ENCODE data around the gene DTNA.
"Not testable (repeated sequence)": the region's sequence is repeated elsewhere in the genome, so short reads cannot be mapped to it uniquely, and the experiment has no call there.

DTNA gene

DNA sequence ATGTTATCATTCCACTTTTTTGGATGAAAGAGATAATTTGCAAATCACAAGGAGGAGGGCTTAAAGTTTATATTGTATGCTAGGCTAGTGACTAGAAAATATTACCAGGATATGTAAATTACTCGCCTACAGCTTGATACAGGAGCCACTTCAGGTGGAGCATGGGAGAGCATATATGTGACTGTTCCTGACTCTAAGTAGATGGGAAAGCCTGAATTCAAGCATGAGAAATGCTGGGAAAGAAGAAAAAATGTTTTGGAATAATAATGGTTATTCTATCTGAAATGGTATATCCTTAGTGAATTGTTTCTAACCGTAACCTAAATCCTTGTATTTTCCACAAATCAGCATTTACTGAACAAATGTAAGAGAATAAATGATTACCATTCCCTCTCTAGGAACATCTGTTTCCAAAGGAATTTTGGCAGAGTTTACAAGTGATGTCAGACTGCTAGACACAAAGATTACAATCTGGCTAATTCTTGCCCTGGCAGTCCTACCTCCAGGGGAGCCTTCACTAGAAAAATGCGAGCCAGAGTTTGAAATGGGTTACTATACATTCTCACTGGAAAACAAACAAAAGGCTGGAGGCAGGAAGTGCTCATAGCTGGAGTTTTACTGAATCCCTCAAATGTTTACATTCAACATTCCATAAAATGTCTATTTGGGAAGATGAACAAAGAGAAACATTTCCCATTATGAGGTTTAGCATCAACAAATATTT, 201.7 kb downstream of the DTNA start:
- DNase-seq = no peak

DNA sequence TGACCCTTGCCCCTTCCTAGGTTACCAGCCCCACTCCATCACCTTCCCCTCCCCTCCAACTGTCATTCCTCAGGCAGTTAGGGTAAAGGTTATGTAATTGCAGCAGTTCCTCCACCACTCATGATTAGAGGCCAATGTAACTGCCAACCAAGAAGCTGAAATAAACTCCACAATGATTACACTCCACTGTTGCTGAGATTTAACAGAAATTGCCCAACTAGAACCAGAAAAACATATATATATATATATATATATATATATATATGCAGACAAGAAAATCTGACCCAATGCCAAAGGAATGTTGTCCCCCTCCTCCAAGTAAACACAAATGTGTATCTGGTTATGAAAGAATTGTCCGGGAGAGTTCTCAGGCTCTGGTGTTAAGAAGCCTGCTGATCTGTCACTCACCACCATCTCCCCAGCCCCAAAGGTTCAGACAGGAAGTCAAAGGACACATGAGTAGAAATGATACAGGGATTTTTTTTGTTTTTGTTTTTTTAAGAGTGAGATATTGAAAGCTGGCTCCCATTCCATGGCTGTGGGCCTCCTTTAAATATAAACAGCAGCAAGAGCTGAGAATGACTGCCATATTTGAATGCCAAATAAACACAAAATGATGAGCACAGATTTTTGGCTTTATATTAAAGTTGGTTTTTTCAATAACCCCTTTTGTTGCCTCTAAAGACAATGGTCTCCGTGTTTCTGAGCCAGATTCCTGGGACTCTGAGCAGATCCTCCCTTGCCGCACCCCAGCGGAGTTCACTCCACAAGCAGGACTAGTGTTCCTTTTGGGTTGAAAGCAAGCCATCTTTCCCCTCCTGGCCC, 204.0 kb downstream of the DTNA start:
- DNase-seq = no peak

DNA sequence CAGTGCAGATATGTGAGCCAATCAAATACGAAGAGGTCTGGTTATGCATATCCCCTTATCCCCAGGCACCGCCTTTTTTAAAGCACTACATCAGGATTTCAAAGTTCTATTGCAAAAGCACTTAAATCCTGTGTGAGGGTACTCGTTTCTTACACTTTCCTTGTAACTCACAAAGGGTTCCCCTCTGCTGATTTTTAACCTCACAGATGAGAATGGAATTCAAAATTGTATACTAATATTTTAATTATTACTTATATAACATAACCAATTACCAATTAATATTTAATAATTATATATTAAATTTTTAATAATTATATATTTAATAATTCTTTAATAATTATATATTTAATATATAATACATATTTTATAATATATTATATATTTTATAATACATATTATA, 204.9 kb downstream of the DTNA start:
- DNase-seq = no peak

DNA sequence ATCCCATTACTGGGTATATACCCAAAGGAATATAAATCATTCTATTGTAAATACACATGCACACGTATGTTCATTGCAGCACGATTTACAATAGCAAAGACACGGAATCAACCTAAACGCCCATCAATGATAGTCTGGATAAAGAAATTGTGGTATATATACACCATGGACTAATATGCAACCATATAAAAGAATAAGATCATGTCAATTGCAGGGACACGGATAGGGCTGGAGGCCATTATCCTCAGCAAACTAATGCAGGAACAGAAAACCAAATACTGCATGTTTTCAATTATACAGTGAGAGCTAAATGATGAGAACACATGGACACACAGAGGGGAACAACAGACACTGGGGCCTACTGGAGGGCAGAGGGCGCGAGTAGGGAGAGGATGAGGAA, 206.4 kb downstream of the DTNA start:
- not testable (repeated sequence) for DNase-seq

DNA sequence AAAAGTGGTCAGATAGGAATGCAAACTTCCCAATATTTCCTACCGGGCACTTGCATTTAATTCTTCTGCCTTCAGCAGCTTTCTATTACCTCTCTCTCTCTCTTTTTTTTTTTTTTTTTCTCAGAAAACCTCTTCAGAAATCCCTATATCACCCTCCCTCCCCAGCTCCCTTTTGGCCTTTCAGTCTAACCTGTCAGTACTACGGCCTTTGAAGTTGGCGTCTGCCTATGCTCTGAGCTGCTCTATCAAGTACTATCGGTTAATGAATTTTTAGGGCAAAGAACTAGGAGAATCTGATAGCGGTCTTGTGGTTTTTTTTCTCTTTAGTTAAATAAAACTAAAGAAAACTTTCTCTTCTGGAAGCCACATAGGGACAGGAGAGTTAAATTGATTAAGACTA, 208.8 kb downstream of the DTNA start:
- DNase-seq = no peak

DNA sequence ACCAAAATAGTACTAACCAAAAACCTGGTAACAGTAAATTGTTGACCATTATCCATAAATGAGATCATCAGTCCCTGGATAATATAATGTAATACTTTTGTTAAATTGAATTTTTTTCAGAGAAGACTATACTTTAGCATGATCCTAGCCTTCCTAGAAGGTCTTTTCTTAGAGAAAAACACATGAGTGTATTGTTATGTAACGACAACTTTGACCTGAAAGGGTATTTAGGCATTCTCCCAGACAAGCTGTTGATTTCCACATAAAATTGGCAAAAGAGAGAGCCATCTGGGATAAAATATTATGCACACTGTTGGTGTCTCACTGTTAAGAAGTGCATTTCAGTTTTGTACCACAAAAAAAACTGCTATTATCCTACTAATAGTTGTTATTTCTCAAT, 211.1 kb downstream of the DTNA start:
- no peak for DNase-seq

DNA sequence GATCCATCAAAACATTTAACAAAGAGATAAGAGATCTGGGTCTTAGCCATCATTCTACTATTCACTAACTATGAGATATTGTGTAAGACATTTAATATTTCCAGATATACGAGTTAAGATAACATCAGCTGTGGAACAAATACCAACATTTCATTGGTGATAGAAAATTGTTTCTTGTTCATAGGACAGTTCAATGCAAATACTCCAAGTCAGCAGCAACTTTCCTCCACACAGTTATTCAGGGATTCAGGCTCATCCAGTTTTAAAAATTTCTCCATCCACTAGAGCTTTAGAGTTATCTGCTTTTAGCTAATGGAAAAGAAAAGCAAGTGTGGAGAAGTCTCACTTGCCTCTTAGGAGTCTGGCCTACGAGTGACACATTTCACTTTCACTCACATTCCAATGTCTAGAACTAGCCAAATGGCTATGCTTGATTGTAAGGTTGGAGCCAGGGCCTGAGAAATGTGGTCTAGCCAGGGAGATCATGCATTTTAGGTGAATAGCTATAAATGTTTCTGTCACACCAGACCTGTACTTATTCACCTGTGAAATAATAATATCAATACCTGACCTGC, 211.8 kb downstream of the DTNA start:
- DNase-seq = no peak

DNA sequence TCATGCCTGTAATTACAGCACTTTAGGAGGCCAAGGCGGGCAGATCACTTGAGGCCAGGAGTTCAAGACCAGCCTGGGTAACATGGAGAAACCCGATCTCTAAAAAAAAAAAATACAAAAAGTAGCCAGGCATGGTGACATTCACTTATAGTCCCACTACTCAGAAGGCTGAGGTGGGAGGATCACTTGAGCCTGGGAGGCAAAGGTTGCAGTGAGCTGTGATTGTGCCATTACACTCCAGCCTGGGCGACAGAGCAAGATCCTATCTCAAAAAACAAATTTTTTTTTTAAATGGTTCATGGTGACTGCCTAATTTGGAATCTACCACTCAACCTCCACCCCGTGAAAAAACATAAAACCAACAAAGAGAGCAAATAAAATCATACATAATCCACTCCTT, 212.5 kb downstream of the DTNA start:
- DNase-seq = not testable (repeated sequence)

DNA sequence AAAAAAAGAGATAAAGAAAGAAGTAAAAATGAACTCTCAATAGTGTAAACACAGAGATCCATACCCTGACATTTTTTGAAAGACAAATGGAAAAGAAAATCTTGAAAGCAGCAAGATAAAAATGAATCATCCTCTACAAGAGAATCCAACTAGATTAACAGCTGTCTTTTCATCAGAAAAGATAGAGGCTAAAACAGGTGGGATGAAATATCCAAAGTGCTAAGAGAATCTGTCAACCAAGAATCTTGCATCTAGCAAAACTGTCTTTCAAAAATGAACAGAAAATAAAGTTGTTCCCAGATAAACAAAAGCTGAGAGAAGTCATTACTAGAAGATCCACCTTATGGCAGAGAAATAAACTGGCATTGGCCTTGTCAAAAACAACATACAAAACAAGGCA, 213.8 kb downstream of the DTNA start:
- no peak for DNase-seq

DNA sequence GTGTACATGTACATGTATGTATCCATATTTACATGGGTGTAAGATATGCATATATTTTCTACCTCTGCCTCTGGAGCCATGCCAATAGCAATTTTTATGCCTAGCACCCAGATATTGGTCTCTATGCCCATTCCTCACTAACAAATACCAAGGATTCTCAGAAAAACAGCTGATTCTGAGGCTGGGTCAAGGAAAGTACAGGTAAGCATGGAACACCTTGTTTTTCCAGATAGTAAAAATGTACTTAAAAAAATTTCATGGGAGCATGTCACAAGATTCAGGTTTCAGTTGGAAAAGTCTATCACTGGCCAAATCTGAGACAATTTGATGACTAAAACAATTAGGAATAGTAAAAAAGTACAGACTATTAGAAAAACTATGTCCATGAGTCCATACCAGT, 216.6 kb downstream of the DTNA start:
- no peak for DNase-seq

DNA sequence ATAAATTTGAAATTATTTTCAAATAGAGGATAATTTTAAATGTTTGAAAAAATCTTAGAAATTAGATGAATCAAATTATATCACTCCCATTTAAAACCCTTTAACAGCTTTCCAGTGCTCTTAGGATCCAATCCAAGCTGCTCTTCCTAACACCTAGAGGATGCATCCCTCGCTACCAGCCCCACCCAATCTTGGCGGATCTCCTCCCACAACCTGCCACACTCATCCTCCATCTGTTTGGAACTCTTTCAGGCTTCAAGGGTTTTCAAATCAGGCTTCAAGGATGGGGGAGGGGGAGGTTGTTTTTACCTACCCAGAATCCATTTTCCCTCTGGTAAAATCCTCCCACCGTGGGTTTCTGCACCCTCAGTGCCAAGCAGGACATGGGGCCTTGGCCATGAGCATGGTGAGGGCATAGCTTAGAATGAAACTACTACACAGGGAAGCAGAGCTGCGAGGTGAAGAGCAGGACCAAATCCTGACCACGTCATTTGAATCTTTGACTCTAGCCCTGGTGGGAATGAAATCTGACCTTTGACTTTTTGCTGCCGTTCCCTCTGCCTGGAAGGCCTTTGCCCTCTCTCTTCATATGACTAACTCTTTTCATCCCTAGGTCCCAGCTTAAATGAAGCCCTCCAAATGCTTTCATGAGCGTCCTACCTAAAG, 218.1 kb downstream of the DTNA start:
- DNase-seq = no peak

DNA sequence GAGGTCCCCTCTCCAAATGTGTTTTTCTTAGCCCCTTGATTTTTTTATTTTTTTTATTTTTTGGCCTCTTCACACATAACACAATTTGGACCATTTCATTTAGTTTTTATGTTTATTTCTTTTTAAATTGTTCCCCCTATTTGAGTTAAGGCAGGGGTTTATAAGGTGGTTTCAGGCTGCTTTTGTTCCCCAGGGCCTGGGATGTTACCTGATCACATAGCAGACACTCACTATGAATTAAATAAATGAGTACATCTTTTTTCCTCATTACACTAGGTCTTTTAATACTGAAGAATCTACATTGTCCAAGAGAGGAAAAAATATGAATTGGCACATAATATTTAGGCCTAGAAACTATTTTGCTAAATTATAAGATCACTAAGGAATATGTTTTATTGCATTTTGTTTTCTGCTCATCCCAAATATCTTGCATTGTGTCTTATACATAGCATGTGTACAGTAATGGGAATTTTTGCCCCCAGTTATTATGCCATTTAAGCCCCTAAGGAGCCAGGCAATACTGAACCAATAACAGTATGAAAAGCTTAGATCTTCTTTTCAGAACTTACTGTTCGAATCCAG, 218.7 kb downstream of the DTNA start:
- no peak for DNase-seq

DNA sequence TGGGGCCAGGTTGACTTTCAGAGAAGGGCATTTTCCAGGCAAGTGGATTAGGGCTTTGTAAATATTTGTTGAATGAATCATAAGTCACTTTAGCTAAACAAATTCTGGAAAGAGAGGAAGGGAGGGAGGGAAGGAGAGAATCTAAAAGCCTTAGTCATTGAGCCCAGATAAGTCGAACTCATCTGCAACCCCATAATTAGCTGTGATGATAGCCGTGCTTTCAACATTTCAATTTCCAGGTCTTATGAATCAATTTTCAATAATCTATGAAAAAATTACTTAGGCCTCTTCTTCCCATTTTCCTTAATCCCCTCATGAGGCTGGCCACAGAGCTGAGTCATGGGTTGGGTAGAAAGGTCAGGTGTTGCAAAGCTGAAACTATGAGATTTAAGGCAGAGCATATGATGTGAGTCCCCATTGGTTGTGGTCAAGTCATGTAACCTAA, 219.3 kb downstream of the DTNA start:
- no peak for DNase-seq

DNA sequence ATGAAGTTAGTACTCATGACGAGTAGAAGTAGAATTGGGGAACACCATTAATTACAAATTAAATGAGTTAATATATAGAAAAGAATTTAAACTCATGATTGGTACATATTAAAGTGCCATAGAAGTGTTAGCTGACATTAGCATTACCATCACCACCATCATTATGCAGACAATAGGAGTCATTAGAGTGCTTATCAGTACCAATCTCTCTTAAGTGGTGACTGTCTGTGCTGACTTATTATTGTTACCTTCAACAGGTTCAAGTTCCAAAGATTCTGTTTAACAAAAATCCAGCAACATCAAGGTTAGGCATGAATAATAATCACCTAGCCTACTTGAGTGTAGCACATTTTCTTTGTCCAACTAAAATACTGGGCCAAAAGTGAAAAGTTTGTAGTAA, 222.3 kb downstream of the DTNA start:
- no peak for DNase-seq

DNA sequence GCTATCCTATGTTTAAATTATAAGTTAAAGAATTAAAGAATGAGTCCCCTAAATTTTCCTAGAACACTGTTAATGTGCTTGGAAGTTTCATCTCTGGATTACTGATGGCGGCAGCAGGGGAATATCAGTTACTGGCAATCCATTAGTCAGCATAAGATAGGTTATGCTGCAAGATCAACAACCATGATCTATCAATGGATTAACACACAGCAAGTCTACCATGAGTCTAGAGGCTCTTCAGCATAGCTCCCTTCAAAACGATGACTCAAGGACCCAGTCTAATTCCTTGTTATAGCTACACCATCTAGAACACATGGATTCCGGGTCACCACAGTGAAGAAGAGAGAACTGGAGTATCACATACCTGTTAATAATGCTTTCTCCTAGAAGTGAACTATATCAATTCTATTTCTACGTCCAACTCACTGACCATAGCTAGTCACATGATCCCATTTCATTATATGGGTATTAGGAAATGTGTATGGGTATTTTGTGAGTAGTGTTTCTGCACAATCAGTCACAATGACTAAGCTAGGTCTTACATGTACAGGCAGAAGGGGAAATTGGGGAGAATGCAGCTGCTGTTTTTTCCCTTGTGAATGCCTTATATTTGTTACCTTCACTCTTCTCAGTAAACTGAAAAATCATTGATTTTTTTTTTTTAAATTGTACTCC, 222.8 kb downstream of the DTNA start:
- no peak for DNase-seq

DNA sequence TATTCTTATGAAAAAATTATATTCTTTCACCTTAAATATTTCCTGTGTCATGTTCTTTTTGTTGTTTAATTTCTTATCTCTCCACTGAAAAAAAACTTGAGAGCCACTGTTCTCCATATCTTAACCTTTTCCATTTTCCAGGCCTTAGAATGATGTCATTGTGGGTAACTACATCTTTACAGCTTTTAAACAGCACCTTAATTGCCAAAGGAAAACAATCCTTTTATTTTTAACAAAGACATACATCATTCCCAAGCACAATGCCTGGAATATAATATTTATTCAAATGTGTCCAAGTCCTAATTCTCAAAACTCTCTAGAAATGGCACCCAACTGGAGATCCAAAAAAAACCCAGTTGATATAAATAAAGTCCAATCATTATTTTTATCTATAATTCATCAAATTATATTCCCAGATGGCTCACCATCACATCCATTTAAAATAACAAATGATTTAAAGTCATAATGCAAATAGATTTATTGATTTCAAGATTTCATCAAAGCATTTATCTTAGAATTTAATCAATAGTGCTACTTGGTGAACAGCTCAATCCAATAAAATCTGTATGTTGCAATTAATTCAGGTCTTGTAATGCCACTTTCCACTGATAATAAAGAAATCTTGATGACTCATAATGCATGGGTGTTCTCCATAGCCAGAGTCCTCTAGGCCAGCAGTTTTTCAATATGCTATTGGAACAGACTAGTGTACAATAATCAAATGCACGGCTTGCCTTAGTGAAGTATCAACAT, 224.0 kb downstream of the DTNA start:
- DNase-seq = no peak

DNA sequence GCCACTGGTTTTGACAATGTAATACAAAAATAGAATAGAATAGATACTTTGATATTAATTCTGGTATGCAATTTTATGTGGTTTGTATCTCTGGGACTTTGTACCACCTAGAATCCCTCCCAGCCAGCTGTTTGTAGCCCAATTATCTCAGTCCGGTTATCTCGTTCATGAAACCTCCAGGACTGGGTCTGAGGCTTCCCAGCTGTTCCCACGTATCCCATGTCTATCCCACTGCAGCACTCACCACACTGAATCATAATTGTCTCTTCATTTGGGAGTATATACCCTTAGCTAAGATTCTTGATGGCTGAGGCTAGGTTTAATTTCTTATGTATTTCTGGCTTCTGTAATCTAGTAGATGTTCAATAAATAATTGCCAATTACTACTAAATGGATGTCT, 226.7 kb downstream of the DTNA start:
- no peak for DNase-seq

DNA sequence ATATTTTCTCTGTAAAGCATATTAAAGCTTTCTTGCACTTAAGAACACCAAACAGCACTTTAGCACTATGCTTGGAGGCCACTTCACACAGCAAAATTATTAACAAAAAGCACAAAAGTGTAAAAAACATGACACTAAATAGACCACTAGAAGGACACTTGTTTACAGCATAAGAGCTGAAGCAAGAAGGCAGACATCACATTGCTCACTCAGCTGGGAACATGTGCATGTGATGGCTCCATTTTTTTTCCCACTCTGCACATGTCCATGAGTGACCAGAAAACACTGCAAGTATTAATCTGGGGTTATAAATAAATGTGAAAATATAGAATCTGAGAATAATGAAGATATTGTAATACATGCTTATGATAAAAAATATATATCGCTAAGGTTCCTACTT, 228.0 kb downstream of the DTNA start:
- DNase-seq = no peak

Measured in activated T-cell treated with anti-CD3 and anti-CD28 coated beads for 4 hours (primary cell).